ENCODE measurements around the gene CHCHD6.
A peak's percentile ranks its signal among the peaks of the same experiment; 100 is the strongest.

CHCHD6 gene

GRCh38 chr3:126672741-126673140 lies 31.3 kb upstream of the CHCHD6 start:
- H3K4me3 ChIP-seq (ENCODE audit: low read depth, low read length): no peak overlapping the region
- TF ChIP-seq CTCF (IDR thresholded peaks at IDR 0.05; ENCODE audit: borderline replicate concordance, insufficient read depth, low read depth, low read length): no peak

DNA sequence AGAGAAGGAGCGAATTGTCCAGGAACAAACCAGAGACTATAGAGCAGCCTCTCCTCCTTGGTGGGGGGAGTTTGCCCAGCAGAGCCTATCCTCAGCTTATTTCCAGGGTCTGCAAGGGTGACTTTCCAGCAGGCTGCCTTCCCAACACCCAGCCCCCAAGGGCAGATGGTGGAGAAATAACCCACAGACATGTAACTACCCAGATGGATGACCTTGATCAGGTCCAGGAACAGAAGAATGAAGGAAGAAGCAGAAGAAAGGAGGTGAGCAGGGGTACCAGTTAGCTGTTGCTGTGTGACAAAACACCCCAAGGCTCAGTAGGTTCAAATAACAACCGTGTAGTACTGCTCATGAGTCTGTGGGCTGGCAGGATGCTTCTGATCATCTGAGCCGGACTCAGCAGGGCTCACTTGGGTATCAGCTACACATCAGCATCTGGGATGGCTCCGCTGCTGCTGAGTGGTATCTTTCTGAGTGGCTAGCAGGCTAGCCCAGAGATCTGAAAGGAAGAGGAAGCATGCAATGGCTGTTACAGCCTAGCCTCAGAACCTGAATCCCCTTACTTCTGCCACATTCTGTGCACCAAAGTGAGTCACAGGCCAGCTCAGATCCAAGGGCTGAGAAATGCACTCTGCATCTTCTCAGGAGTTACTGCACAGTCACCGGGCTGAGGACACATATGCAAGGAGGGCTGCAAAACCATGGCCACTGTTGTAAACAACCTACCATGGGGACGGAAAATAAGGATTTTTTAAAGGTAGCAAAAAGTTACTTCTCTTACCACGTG lies 26.9 kb upstream of the CHCHD6 start:
- no peak overlapping the region for H3K4me3 ChIP-seq (ENCODE audit: low read depth, low read length)
- no peak for TF ChIP-seq CTCF (IDR thresholded peaks at IDR 0.05; ENCODE audit: borderline replicate concordance, insufficient read depth, low read depth, low read length)

GRCh38 chr3:126677862-126678503 lies 26.1 kb upstream of the CHCHD6 start:
- TF ChIP-seq CTCF (IDR thresholded peaks at IDR 0.05; ENCODE audit: borderline replicate concordance, insufficient read depth, low read depth, low read length): no peak

DNA sequence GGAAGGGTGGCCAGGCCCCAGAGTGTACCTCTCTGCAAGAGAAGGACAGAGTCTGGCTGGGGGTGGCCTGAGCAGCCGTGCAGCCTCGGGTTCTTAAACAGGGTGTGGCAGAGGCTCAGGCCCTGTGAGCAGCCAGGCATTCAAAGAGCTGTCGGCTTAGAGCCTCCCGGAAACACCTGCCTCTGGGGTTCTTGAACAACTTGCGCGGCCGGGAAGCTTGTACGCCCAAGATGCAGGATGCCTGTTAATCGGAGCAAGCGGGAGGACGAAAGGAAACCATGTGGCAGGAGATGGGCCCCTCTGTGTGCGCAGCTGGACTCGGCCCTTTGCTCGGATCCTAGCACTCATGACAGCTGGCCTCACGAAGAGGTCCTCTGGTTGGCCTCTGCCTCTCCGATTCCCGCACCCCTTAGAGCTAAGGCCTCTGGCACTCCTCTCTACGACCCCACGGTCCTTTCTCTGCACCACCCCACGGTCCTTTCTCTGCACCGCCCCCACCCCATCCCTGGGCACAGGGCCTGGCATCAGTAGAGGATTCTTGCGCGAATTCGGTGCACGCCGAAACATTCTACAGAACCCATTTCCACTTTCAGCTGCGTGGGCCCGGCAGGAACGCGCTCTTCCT lies 25.2 kb upstream of the CHCHD6 start:
- H3K4me3 ChIP-seq (ENCODE audit: low read depth, low read length): no peak overlapping the region

More at GRCh38 chr3:126677862-126678503, 26.1 kb upstream of the CHCHD6 start:
- no peak overlapping the region for H3K4me3 ChIP-seq (ENCODE audit: low read depth, low read length)

GRCh38 chr3:126679318-126679751 lies 24.7 kb upstream of the CHCHD6 start:
- no peak overlapping the region for H3K4me3 ChIP-seq (ENCODE audit: low read depth, low read length)
- peak; percentile 95 for TF ChIP-seq CTCF (IDR thresholded peaks at IDR 0.05; ENCODE audit: borderline replicate concordance, insufficient read depth, low read depth, low read length)

More for the DNA sequence above, 25.2 kb upstream of the CHCHD6 start:
- no peak for TF ChIP-seq CTCF (IDR thresholded peaks at IDR 0.05; ENCODE audit: borderline replicate concordance, insufficient read depth, low read depth, low read length)

GRCh38 chr3:126679831-126680666 lies 24.0 kb upstream of the CHCHD6 start:
- no peak overlapping the region for H3K4me3 ChIP-seq (ENCODE audit: low read depth, low read length)
- TF ChIP-seq CTCF (IDR thresholded peaks at IDR 0.05; ENCODE audit: borderline replicate concordance, insufficient read depth, low read depth, low read length): no peak
